GM19240 (cell line): Measurements from ENCODE around the gene SIGLEC7.

Experiments
- DNase-seq: peaks from one replicate; pipeline ENCODE4 v3.0.0; 2011; ENCODE audit warnings: low spot score; ENCODE audit not compliant: insufficient read length

The SIGLEC7 gene

DNA sequence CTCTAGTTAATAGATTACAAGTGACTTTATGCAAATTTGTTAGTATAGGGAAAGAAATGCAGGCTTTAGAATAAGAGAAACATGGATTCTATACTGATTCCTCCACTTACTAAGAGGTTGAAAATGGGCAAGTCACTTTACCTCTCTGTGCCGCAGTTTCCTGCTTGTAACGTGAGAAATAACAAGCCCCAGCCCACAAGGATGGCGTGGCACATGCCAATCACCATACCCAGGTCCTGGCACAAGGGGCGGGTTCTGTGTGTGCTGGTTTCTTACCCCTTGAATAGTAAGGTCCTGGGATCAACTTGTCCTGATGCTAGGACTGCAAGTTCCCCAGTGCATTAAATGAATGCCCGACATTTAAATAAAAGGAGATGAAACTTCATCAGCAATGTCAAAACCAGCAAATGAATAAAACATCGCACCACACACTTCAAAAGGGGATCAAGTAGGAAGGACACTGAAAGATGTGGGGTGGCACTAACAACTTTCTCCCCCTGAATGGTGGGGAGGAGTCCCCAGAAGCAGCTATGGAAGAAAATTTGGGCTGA, 25.3 kb upstream of the SIGLEC7 start:
- DNase-seq = no peak

DNA sequence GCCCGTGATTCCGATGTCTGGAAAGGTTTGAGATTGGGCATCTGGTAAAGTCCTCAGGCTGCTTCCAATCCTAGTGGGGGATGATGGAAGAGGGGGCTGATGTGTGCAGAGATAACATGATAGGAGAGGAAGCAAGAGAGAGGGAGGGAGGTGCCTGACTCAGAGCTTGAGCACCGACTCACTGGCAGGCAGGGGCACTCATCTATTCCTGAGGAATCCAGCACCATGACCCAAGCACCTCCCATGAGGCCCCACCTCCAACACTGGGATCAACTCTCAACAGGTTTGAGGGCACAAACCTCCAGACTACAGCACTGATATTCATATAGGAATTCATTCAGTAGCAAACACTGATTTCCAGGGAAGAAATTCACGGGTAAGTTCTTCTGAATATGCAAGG, 23.0 kb upstream of the SIGLEC7 start:
- DNase-seq = no peak

GRCh38 chr19:51119611-51120010, 22.5 kb upstream of the SIGLEC7 start:
- no peak for DNase-seq

- DNase-seq = no peak
Measured at GRCh38 chr19:51120160-51120559, 21.9 kb upstream of the SIGLEC7 start.

- no peak for DNase-seq
Measured at GRCh38 chr19:51121257-51121656, 20.8 kb upstream of the SIGLEC7 start.

DNA sequence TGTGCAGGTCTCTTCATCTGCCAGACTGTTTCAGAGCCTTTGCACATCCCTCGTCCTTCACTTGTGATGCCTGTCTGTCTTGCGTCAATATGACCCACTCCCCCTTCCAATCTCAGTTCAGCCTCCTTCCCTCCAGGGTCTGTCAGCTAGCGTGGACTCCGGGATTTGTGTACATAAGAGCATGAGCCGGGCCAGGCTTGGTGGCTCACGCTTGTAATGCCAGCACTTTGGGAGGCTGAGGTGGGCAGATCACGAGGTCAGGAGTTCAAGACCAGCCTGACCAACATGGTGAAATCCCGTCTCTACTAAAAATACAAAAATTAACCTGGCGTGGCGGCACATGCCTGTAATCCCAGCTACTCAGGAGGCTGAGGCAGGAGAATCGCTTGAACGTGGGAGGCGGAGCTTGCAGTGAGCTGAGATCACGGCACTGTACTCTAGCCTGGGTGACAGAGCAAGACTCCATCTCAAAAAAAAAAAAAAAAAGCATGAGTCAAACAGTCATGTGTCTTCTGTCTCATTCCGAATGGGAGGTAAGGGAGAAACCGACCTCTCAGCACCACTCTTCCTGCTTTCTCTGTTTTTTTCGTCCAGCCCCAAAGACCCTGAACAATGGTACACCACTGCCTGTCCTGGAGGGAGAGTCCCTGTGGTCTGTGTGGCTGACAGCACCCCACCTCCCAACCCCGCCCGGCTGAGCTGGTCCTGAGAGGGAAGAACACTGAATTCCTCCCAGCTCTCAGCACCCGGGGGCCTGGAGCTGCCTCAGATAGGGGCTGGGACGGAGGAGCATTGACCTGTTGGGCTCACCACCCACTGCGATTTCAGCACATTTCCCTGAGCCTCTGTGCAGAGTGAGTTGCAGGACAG, 19.8 kb upstream of the SIGLEC7 start:
- DNase-seq = no peak

DNA sequence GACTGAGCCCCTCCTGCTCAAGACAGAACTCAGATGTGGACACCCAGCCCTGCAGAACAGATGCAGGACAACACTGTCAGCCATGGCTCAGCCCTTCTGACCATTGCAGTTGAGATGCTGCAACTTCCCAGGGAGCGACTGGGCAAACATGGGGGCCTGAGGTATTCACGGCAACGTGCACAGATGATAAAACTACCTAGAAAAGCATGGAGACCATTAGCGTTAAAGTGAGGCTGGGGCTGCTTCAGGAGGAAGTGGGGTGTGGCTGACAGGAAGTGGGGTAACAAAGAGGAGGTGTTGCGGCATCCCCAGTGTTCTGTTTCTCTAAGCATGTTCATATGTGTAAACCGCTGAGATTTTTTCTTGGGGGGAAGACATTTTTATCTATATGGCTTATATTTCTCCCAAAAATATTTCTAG, 18.7 kb upstream of the SIGLEC7 start:
- DNase-seq = no peak

GRCh38 chr19:51123802-51124201, 18.3 kb upstream of the SIGLEC7 start:
- no peak for DNase-seq

DNA sequence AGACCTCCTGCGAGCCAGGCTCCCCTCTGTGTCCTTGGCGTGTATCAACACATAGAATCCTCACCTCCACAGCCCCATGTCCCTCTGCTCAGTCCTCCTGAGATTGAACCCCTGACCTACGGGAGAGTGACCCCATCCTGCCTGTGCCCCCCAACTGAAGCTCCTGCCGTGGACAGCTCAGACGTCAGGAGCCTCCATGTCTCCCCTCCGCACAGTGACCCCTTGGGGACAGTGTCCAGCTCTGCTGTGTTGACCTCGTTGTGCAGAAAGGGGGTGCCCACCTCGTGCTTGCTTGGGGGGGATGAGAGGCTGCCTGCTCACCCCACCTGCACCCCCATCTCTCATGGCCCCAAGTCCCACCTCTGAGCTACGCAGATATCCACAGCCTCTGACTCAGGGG, 17.9 kb upstream of the SIGLEC7 start:
- no peak for DNase-seq

GRCh38 chr19:51124729-51125128, 17.4 kb upstream of the SIGLEC7 start, which contains the start of gene SIGLEC9:
TSS of gene SIGLEC9 (plus strand) at chr19:51124906. CDS start at chr19:51124975, 69 bp downstream.
- no peak for DNase-seq

- no peak for DNase-seq
Measured at GRCh38 chr19:51125421-51126075, 16.6 kb upstream of the SIGLEC7 start.

GRCh38 chr19:51127032-51127431, 15.1 kb upstream of the SIGLEC7 start:
- DNase-seq = no peak

DNA sequence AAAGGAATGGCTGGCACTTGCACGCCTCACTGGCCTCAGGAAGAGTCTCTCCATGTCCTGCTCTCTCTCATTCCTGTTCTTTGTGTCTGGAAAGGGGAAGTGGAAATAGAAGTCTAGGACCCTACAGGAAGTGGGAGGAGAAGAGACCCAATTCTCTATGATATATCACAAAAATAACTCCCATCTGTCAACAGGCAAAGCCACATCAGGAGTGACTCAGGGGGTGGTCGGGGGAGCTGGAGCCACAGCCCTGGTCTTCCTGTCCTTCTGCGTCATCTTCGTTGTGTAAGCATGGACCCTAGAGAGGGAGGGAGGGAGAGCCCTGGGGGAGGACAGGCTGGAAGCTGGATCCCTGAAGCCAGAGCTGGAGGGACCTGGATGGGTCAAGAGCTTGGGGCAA, 14.3 kb upstream of the SIGLEC7 start:
- no peak for DNase-seq

DNA sequence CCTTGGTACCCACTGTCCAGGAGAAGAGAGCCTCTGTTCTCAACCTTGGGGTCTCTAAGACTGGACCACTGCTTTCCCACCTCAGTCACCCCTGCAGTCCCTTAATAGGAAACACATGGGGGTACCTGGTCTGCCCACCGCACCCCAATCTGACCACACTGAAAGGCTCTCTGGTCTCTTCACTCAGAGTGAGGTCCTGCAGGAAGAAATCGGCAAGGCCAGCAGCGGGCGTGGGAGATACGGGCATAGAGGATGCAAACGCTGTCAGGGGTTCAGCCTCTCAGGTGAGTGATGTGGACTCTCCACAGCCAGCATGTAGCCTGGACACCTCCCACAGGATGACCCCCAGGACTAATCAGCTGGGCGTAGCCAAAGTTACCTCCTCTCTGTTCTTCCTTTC, 13.9 kb upstream of the SIGLEC7 start:
- DNase-seq = no peak

- DNase-seq = no peak
Measured at GRCh38 chr19:51129716-51130115, 12.4 kb upstream of the SIGLEC7 start.

- no peak for DNase-seq
Measured at GRCh38 chr19:51131780-51132680, 10.1 kb upstream of the SIGLEC7 start.

GRCh38 chr19:51135004-51135403, 7.1 kb upstream of the SIGLEC7 start:
- no peak for DNase-seq

GRCh38 chr19:51135986-51136762, 5.9 kb upstream of the SIGLEC7 start:
- DNase-seq = no peak

GRCh38 chr19:51136851-51137551, 5.1 kb upstream of the SIGLEC7 start:
- DNase-seq = no peak
